Mucosa of descending colon (tissue), 3 donors: ENCODE results near the gene PSAP. TPM values are rescaled to one million over a fixed set of nuclear protein-coding genes. Genes with fewer than 3 reads are reported as not detected.

ENCODE experiments used
- ATAC-seq: fragments of 200-7000 bp; cut with Tn5 transposase; one replicate; pipeline ENCODE4 v1.9.1; 2020; ENCODE audit warnings: mild to moderate bottlenecking, moderate library complexity
- DNase-seq, 3 donors: peaks; one replicate each; pipeline ENCODE4 v3.0.0-alpha.2; 2020
- H3K36me3 ChIP-seq: fragments of 200-600 bp; one replicate; pipeline ENCODE4 v1.8.0; 2021; ENCODE audit warnings: low read depth, mild to moderate bottlenecking
- H3K4me1 ChIP-seq: fragments of 200-600 bp; one replicate; pipeline ENCODE4 v1.8.0; 2021; ENCODE audit warnings: low read depth, mild to moderate bottlenecking
- H3K4me3 ChIP-seq: fragments of 200-600 bp; one replicate; pipeline ENCODE4 v1.8.0; 2021; ENCODE audit warnings: mild to moderate bottlenecking
- H3K9me3 ChIP-seq: fragments of 200-600 bp; one replicate; pipeline ENCODE4 v1.8.0; 2021; ENCODE audit warnings: mild to moderate bottlenecking
- CTCF ChIP-seq: fragments of 200-600 bp; IDR thresholded peaks from one replicate; pipeline ENCODE4 v1.8.0; 2022; ENCODE audit warnings: antibody characterized with exemption, mild to moderate bottlenecking
- intact Hi-C, 2 donors: fragments of 100-400 bp; cut with DNase I in 1 of 2; cut with micrococcal nuclease in 1 of 2; formaldehyde crosslinking; loops; one replicate each; pipeline versions ENCODE4 v1.11.0 to v1.11.1; 2022; cut with DNase I, micrococcal nuclease
- total RNA-seq, 3 donors: library from RNA; stranded (reverse); fragmentation: NEBNext Ultra II Directional in 2 of 3; extraction: Animal tissue kit (Norgen Biotek cat#: 25700) in 2 of 3; gene quantifications; one replicate each; pipeline versions ENCODE4 v1.2.1 to v1.2.4, GENCODE V29; 2021 to 2023
- donor health status: DM: no; HTN: no; CAD: no; lungs with moderate emphysema.
- donor health status: DM: no; HTN: no; CAD: no.
- donor health status: DM: no; HTN: yes; CAD: no.

Gene PSAP
- total RNA-seq, 3 donors from 2014 or later: 561 to 810 (median 653) TPM

GRCh38 chr10:71848325-71849275 is 2.5 kb downstream of the PSAP start:
- Histone ChIP-seq H3K4me1 (peaks cover 8% of the 10 kb centered on the region), H3K36me3 (no peaks in the 10 kb centered on the region), H3K9me3 (no peaks in the 10 kb centered on the region), H3K4me3 (no peak overlapping the region)
- intact Hi-C loops: no loop called here
- DNase-seq: no peak
- no peak for ATAC-seq
- no peak for TF ChIP-seq CTCF

- TF ChIP-seq CTCF: no peak
- peaks cover 14% of the 10 kb centered on the region for H3K4me1 ChIP-seq
- H3K9me3 ChIP-seq: no peaks in the 10 kb centered on the region
- intact Hi-C loops: no loop called here
- H3K4me3 ChIP-seq: no peak overlapping the region
- no peak for ATAC-seq
- no peaks in the 10 kb centered on the region for H3K36me3 ChIP-seq
- DNase-seq: no peak
These were observed 3.6 kb downstream of the PSAP start for GRCh38 chr10:71847418-71847817.

GRCh38 chr10:71846816-71847215 is 4.2 kb downstream of the PSAP start:
- no peak for TF ChIP-seq CTCF
- Histone ChIP-seq H3K4me1 (peaks cover 11% of the 10 kb centered on the region), H3K4me3 (no peak overlapping the region), H3K36me3 (no peaks in the 10 kb centered on the region), H3K9me3 (no peaks in the 10 kb centered on the region)
- DNase-seq (no peak), ATAC-seq (no peak)
- intact Hi-C loops: no loop called here

- no peak for TF ChIP-seq CTCF
- Histone ChIP-seq H3K4me3 (no peak overlapping the region), H3K9me3 (no peaks in the 10 kb centered on the region), H3K36me3 (no peaks in the 10 kb centered on the region), H3K4me1 (peaks cover 15% of the 10 kb centered on the region)
- intact Hi-C loops: no loop called here
- DNase-seq (no peak), ATAC-seq (no peak)
These were observed 5.3 kb downstream of the PSAP start for GRCh38 chr10:71845410-71846405.

- TF ChIP-seq CTCF: no peak
- Histone ChIP-seq H3K9me3 (no peaks in the 10 kb centered on the region), H3K4me3 (no peak overlapping the region), H3K36me3 (no peaks in the 10 kb centered on the region), H3K4me1 (peaks cover 24% of the 10 kb centered on the region)
- DNase-seq (no peak), ATAC-seq (no peak)
- intact Hi-C loops: no loop called here
These were observed 6.4 kb downstream of the PSAP start for GRCh38 chr10:71844695-71845094.
